Fibroblast of the aortic adventitia (primary cell): ENCODE data around the gene EVC2. TPM values are rescaled to one million over a fixed set of nuclear protein-coding genes. Genes with fewer than 3 reads are reported as not detected.

ENCODE experiments used
- DNase-seq: peaks from one replicate; pipeline ENCODE4 v3.0.0-alpha.2; 2010; ENCODE audit warnings: low read depth
- H3K4me3 ChIP-seq: 2 replicates; pipeline ENCODE4 v1.5.1; 2011; ENCODE audit warnings: low read depth, mild to moderate bottlenecking, control low read depth, low read length, moderate library complexity
- total RNA-seq: library from RNA; depleted of rRNA; stranded (reverse); fragments of >200 nt; gene quantifications from 2 replicates; pipeline ENCODE4 v1.2.3, GENCODE V29; 2012; ENCODE audit warnings: low replicate concordance
- TF ChIP-seq, protein P1 (sequence below): IDR thresholded peaks from 2 replicates; pipeline ENCODE4 v1.5.1; 2011; ENCODE audit warnings: mild to moderate bottlenecking, low read length, control low read depth, inconsistent platforms; ENCODE audit not compliant: insufficient read depth

The EVC2 gene
- total RNA-seq, 1 donor: 15.5 TPM

DNA sequence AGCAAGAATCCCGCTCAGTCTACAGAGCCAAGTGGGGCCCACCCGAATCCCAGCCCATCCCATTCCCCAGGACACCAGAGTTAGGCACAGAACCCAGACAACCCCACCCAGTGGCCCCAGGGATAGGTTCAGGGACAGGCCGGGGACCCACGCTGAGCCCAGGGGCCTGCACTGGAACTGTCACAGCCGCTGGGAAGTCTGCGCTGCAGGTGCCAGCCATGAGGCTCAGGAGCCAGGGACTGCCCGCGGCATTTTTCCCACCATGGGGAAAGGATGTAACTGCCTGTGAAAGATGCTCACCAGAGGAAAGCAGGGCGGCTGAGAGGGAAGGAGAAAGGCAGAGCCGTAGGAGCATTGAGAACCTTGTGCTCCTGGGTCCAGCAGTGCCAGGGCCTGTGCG lies 12.0 kb downstream of the EVC2 start:
- DNase-seq: no peak
- TF ChIP-seq, protein P1, sequence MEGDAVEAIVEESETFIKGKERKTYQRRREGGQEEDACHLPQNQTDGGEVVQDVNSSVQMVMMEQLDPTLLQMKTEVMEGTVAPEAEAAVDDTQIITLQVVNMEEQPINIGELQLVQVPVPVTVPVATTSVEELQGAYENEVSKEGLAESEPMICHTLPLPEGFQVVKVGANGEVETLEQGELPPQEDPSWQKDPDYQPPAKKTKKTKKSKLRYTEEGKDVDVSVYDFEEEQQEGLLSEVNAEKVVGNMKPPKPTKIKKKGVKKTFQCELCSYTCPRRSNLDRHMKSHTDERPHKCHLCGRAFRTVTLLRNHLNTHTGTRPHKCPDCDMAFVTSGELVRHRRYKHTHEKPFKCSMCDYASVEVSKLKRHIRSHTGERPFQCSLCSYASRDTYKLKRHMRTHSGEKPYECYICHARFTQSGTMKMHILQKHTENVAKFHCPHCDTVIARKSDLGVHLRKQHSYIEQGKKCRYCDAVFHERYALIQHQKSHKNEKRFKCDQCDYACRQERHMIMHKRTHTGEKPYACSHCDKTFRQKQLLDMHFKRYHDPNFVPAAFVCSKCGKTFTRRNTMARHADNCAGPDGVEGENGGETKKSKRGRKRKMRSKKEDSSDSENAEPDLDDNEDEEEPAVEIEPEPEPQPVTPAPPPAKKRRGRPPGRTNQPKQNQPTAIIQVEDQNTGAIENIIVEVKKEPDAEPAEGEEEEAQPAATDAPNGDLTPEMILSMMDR: no peak
- no peak overlapping the region for H3K4me3 ChIP-seq

DNA sequence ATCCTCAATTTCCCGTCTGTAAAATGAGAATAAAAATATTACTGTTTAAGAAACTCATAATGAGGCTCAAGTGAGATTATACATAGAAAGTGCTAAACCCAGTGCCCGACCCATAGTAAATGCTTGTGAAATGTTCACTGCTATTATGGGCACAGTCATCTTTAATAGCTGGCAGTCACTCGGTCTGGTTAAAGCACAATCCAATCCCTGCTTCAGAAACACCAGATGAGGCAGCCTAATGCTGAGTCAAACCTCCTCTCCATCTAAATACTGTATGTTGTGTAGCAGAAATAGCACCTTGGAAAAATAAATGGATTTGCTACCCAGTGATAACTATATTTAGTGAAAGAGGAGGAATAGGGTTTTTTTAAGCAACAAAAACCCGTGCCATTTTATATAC lies 14.5 kb downstream of the EVC2 start:
- no peak overlapping the region for H3K4me3 ChIP-seq
- DNase-seq: no peak
- TF ChIP-seq, protein P1: no peak

DNA sequence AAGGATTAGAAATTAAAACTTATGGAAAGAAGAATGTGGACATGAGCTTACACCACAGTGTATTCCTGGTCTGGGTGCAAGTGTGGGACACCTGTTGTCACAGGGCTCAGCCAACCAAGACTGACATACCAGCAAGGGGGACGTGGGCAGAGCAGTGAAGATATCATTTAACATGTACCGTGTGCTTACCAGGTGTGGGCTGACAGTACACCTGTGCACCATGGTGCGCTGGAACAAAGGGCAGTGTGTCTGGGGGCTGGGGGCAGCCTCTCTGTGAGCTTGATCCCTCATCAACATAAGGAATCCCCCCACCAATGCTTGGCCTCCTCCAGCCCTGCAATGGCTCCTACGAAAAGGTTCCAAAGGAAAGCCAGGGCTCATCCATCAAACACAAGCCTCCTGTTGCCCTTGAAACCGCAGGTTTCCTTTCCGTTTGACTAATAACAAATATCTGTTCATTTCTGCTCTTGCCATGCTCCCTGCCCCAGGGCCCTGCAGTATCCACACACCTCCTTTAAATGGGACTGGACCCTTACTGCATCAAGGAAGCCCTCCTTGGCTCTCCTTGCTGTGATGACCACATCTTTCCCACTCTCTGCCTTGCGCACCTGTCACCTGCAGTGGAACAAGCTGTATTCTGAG lies 16.7 kb downstream of the EVC2 start:
- DNase-seq: no peak
- H3K4me3 ChIP-seq: no peak overlapping the region
- TF ChIP-seq, protein P1: no peak

DNA sequence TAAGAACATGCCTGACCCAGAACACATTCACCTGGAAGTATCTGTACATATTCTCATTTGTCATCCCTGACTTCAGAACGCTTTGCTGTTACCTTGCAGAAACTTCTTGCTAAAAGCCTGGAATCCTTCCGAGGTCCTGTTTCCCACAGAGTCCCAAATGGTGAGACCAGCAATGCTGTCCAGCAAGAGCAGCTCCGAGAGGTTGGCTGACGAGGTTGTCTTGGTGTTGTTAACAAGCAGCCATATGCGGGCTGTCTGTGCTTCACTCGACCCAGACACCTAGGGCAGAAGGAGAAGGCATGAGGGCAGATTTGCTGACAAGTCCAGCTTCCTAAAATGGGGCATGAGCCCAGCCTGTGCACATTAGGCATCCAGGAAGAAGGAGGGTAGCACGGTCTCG lies 19.3 kb downstream of the EVC2 start:
- no peak overlapping the region for H3K4me3 ChIP-seq
- no peak for DNase-seq
- TF ChIP-seq, protein P1: no peak

DNA sequence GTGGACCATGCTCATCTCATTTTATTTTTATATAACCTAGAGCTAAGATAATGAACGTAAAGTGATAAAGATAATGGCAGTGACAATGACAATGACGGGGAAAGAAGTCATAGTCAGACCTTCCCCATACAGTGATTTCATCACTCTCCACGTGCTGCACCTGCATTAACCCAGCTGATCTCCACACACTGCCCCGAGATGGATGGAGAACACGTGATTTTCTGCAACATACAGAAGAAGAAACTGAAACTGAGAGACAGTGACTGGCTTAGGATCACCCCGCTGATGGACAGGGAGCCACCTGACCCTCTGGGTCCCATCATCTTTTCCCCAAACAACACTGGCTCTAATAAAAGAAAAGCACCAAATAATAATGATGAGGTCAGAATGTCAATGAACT lies 22.0 kb downstream of the EVC2 start:
- TF ChIP-seq, protein P1: no peak
- no peak overlapping the region for H3K4me3 ChIP-seq
- DNase-seq: no peak

DNA sequence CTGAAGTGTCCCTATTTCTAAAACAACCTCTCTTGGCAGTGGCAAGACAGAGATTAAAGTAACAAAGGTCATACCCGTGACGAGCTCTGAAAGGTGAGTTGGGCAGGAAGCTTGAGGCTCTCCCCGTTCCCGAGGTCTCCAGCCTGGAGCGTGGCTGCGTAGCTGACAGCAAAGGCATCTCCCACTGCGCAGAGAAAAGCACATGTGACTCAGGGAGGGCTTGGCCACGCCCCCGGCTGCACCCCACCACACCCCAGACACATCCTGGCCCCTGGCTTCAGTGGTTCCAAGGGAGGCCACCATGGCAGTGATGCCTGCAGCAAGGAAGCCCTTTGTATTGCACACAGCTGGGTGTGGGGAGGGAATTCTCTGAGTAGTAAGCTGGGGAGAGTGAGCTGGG lies 23.1 kb downstream of the EVC2 start:
- H3K4me3 ChIP-seq: no peak overlapping the region
- no peak for DNase-seq
- TF ChIP-seq, protein P1: no peak

DNA sequence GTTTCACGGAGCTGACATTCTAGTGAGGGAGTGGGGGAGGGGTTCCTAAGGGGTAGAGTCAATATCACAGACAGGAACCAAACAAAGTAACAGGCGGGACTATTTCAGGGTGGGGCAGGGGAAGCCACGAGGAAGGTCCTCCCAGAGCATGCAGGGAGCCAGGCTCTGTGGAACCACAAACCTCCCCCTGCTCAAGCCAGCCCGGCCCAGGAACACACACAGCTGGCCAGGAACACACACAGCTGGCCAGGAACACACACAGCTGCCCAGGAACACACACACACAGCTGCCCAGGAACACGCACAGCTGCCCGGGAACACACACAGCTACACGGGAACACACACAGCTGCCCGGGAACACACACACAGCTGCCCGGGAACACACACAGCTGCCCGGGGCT lies 24.8 kb downstream of the EVC2 start:
- peak; percentile 14 for DNase-seq
- TF ChIP-seq, protein P1: no peak
- no peak overlapping the region for H3K4me3 ChIP-seq
